ENCODE results near the gene NOC2L. TPM values are rescaled to one million over a fixed set of nuclear protein-coding genes. Genes with fewer than 3 reads are reported as not detected.

Gene NOC2L
- total RNA-seq, 4 donors from 2014 or later, result 35.3 to 54.1 (median 47.5) TPM

- Histone ChIP-seq H3K27ac (replicated peaks in 1 of 4) (no peak overlapping the region), H3K4me3 (no peak overlapping the region), H3K4me1 (peaks cover 23 to 41% (median 30%) of the 10 kb centered on the region in 4 donors), H3K9me3 (no peaks in the 10 kb centered on the region), H3K27me3 (no peaks in the 10 kb centered on the region), H3K36me3 (peaks cover 58 to 74% (median 72%) of the 10 kb centered on the region in 4 donors)
- intact Hi-C loops (cut with DNase I), result no loop called here
- DNase-seq (ENCODE audit: extremely low spot score), result no peak
- TF ChIP-seq POLR2AphosphoS5 (IDR thresholded peaks at IDR 0.05) (no peak), POLR2A (IDR thresholded peaks at IDR 0.05; ENCODE audit: low read depth) (no peak), EP300 (IDR thresholded peaks at IDR 0.05) (no peak)
- TF ChIP-seq, protein P1, sequence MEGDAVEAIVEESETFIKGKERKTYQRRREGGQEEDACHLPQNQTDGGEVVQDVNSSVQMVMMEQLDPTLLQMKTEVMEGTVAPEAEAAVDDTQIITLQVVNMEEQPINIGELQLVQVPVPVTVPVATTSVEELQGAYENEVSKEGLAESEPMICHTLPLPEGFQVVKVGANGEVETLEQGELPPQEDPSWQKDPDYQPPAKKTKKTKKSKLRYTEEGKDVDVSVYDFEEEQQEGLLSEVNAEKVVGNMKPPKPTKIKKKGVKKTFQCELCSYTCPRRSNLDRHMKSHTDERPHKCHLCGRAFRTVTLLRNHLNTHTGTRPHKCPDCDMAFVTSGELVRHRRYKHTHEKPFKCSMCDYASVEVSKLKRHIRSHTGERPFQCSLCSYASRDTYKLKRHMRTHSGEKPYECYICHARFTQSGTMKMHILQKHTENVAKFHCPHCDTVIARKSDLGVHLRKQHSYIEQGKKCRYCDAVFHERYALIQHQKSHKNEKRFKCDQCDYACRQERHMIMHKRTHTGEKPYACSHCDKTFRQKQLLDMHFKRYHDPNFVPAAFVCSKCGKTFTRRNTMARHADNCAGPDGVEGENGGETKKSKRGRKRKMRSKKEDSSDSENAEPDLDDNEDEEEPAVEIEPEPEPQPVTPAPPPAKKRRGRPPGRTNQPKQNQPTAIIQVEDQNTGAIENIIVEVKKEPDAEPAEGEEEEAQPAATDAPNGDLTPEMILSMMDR (IDR thresholded peaks at IDR 0.05), result no peak
- WGBS, result 84% methylated on average over 13 of the region's 13 CpGs
These were observed 4.1 kb downstream of the NOC2L start for GRCh38 chr1:954927-955326.

DNA sequence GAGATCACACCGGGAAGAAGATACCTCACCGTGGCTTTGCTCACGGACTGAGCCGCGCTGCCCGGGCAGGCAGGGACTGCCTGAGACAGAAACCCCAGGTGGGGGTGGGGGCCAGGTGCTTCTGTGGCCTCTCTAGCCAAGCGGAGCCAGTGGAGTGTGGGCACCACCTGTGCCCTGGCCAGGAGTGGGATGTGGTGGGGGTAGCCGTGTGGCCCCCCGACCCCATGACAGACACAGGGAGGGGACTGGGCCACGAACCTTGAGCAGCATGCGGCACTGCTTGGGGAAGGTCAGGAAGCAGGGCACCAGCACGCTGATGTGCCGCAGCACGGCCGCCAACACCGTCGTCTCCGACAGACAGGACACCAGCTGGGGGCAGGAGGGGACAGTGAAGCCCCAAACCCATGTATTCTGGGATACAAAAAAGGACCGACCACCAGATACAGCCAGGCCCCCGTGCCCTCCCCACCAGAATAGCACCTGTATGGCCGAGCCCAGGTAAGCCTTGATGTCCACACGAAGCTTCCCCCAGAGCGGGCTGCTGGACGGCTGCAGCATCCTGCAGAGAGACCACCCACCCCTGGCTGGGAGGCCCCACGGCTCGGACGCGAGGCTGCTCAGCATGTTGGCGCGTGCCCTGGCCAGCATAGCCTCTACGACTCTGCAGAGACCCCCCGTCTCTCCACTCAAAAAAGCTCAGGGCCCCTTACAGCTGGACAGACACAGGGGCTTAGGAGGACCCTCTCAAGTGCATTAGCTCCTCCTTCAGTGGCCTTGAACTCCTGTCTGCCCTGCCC, 5.3 kb downstream of the NOC2L start:
- intact Hi-C loops (cut with DNase I), result no loop called here
- peaks cover 16 to 33% (median 23%) of the 10 kb centered on the region in 4 donors for H3K4me1 ChIP-seq
- no peak for DNase-seq (ENCODE audit: extremely low spot score)
- no peaks in the 10 kb centered on the region for H3K9me3 ChIP-seq
- no peak overlapping the region for H3K4me3 ChIP-seq
- no peaks in the 10 kb centered on the region for H3K27me3 ChIP-seq
- no peak for TF ChIP-seq EP300 (IDR thresholded peaks at IDR 0.05)
- TF ChIP-seq, protein P1 (IDR thresholded peaks at IDR 0.05), result no peak
- TF ChIP-seq POLR2A (IDR thresholded peaks at IDR 0.05; ENCODE audit: low read depth), result no peak
- TF ChIP-seq POLR2AphosphoS5 (IDR thresholded peaks at IDR 0.05), result no peak
- H3K36me3 ChIP-seq, result peaks cover 60 to 86% (median 84%) of the 10 kb centered on the region in 4 donors
- 85% methylated on average over 21 of the region's 32 CpGs for WGBS
- H3K27ac ChIP-seq (replicated peaks in 1 of 4), result no peak overlapping the region

DNA sequence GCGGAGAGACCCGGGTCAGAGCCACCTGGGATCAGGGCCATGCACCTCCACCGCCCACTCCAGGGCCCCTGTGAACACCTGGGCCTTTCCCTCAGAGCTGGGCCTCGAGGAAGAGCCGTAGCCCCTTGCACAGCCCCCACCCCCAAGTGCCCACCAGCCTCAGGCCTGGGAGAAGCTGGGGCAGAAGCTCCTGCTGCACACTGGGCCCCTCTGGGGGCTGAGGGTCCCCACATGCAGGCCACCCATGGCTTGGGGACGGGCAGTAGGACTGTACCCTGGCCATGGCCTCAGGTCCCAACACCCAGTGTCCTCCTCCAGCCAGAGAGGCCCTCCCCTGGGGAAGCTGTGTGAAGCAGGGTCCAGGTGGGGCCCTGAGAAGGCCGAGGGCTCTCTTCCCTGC, 6.5 kb downstream of the NOC2L start:
- intact Hi-C loops (cut with DNase I), result no loop called here
- Histone ChIP-seq H3K4me1 (peaks cover 7 to 21% (median 12%) of the 10 kb centered on the region in 4 donors), H3K36me3 (peaks cover 71 to 97% (median 95%) of the 10 kb centered on the region in 4 donors), H3K27ac (replicated peaks in 1 of 4) (no peak overlapping the region), H3K4me3 (no peak overlapping the region), H3K27me3 (no peaks in the 10 kb centered on the region), H3K9me3 (no peaks in the 10 kb centered on the region)
- 89% methylated on average over 5 of the region's 7 CpGs for WGBS
- no peak for DNase-seq (ENCODE audit: extremely low spot score)
- TF ChIP-seq, protein P1 (IDR thresholded peaks at IDR 0.05), result no peak

- H3K27ac ChIP-seq (replicated peaks in 1 of 4), result no peak overlapping the region
- TF ChIP-seq POLR2A (IDR thresholded peaks at IDR 0.05; ENCODE audit: low read depth) (no peak), POLR2AphosphoS5 (IDR thresholded peaks at IDR 0.05) (no peak), EP300 (IDR thresholded peaks at IDR 0.05) (no peak)
- TF ChIP-seq, protein P1 (IDR thresholded peaks at IDR 0.05), result no peak
- no peak for DNase-seq (ENCODE audit: extremely low spot score)
- intact Hi-C loops (cut with DNase I), result no loop called here
- no peak overlapping the region for H3K4me3 ChIP-seq
- no peaks in the 10 kb centered on the region for H3K9me3 ChIP-seq
- H3K27me3 ChIP-seq, result no peaks in the 10 kb centered on the region
- WGBS, result 94% methylated on average over 7 of the region's 15 CpGs
- H3K4me1 ChIP-seq, result peaks cover 3 to 17% (median 8%) of the 10 kb centered on the region in 4 donors
- peaks cover 75 to 100% (median 99%) of the 10 kb centered on the region in 4 donors for H3K36me3 ChIP-seq
These were observed 6.9 kb downstream of the NOC2L start for GRCh38 chr1:952201-952600.

Measured in esophagus muscularis mucosa (tissue), 4 donors.